WI38 (cell line): Measurements from ENCODE around the gene FLNB.

Source experiments
- H3K4me3 ChIP-seq: 2 replicates; pipeline ENCODE4 v1.5.1; 2011; ENCODE audit warnings: low read depth, mild to moderate bottlenecking, control low read depth, low read length
- TF ChIP-seq, protein P1 (sequence below): IDR thresholded peaks from 2 replicates; pipeline ENCODE4 v1.5.1; 2012; ENCODE audit warnings: low read depth, mild to moderate bottlenecking, control low read depth, low read length

The FLNB gene

DNA sequence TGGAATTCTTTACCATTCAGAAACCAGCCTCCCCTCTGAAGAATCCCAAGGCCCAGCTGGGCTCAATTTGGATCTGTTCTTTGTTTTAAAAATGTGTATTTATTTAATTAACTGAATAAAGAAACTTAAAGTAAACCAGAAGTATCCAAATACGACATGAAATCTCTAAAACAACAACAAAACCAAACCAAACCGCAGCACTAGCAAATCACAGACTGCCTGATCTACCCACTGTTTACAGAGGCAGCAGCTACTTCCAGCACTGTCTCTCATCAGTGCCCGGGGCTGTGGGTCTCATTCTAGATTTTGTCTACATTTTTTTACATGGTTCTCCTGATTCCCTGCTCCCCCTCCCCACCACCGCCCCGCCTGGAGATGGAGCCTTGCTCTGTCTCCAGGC is 2.3 kb downstream of the FLNB start:
- H3K4me3 ChIP-seq, result peak overlapping the region; percentile 99
- TF ChIP-seq, protein P1, sequence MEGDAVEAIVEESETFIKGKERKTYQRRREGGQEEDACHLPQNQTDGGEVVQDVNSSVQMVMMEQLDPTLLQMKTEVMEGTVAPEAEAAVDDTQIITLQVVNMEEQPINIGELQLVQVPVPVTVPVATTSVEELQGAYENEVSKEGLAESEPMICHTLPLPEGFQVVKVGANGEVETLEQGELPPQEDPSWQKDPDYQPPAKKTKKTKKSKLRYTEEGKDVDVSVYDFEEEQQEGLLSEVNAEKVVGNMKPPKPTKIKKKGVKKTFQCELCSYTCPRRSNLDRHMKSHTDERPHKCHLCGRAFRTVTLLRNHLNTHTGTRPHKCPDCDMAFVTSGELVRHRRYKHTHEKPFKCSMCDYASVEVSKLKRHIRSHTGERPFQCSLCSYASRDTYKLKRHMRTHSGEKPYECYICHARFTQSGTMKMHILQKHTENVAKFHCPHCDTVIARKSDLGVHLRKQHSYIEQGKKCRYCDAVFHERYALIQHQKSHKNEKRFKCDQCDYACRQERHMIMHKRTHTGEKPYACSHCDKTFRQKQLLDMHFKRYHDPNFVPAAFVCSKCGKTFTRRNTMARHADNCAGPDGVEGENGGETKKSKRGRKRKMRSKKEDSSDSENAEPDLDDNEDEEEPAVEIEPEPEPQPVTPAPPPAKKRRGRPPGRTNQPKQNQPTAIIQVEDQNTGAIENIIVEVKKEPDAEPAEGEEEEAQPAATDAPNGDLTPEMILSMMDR, result no peak

DNA sequence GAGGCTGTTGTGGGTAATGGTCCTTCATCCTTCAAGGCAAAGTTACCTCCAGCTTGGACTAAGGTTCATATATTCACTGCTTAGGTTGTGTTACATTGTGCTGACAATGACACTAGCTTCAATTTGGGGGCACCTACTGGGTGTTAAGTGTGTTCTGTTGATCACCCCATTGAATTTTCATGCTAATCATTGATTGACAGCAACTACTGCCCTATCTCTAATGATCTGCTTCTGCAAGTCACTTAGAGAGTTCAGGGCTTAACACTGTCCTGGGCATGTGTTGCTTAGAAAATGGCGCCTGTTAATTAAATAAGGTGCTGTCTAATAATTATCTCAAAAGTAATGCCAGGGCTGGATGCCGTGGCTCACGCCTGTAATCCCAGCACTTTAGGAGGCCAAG is 3.4 kb downstream of the FLNB start:
- H3K4me3 ChIP-seq, result peak overlapping the region; percentile 99

DNA sequence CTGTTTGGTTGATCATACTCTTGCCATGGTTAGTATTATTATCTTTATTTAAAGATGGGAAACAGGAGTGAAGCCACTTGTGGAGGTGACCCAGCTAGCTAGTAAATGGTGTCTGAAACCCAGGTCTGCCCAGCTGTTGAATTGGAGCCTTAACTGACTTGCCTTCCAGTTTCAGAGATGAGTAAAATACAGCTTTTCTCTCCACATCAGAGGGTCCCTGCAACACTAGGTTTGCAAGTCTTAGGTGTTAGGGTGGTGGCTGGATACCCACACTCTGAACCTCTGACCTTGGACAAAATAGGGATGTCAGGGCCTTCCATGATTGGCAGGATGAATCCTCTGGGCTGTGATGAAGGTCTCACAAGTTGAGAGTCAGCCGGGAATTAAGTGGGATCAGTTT is 4.1 kb downstream of the FLNB start:
- TF ChIP-seq, protein P1, result no peak
- H3K4me3 ChIP-seq, result no peak overlapping the region; the same call in 1 of the 2 replicates

More for the DNA sequence above, 3.4 kb downstream of the FLNB start:
- TF ChIP-seq, protein P1, result no peak

DNA sequence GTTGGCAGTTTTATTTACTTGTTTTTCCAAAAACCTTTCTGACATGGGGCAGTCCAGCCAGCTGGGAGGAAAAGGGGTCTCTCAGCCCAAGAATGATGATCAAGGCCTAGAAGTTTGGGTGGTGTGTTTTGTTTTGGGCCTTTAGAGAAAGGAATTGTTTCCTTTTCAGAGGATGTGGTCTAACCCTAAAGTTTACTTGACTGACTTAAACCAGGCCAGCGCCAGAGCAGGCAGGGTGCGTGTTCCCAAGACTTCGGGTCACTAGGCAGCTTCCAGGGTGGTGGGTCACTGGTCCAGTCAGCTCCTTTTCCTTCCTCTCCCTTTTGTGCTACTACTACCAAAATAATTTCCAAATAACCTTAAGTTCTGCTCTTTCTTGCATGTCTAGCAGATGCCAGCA is 4.9 kb downstream of the FLNB start:
- TF ChIP-seq, protein P1, result no peak
- no peak overlapping the region for H3K4me3 ChIP-seq

DNA sequence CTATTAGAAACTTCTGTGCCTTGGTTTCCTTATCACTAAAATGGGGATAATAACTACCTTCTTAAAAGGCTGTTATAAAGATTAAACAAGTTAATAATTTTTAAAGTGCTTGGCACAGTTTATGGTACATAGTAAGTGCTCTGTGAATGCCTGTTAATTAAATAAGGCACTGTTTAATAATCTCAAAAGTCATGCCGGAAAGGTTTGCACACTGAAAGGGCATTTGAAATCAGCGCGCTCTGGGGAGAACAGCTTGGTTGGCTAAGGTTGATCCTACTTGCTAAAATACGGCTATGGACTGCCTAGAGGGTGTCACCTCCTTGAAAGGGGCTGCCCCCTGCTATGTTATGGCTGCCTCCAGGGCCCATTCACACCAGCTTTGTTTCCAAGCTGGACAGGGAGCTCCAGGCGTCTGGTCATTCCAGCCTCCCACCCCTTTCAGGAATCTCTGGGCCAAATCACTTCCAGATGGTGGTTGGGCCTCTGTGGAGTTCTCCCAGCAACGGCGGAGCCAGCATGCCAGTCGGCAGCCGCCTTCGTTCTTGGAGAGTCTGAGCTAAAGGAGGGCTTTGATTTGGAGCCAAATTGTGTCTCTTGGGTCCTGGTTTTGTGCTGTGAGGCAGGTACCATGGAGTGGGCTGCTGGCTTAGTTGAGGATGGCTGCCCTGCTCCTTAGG is 5.9 kb downstream of the FLNB start:
- TF ChIP-seq, protein P1, result no peak
- peak overlapping the region; percentile 29; the same call in 1 of the 2 replicates for H3K4me3 ChIP-seq

DNA sequence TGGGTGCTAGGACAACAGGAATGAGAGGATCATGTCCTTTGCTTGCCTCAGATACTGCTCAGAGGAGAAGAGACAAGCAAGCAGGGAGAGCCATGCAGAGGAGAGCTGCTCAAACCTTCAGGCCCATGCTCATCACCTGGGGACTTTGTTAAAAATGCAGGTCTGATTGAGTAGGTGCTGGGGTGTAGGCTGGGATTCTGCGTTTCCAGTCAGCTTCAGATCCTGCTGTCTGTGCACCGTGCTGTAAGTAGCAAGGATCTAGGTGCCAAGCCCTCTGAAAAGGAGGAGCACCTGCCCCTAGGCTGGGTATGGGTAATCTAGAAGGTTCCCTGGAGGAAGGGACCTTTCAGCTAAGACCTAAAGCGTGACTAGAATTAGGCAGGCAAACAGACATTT is 7.3 kb downstream of the FLNB start:
- H3K4me3 ChIP-seq, result no peak overlapping the region
- TF ChIP-seq, protein P1, result no peak

DNA sequence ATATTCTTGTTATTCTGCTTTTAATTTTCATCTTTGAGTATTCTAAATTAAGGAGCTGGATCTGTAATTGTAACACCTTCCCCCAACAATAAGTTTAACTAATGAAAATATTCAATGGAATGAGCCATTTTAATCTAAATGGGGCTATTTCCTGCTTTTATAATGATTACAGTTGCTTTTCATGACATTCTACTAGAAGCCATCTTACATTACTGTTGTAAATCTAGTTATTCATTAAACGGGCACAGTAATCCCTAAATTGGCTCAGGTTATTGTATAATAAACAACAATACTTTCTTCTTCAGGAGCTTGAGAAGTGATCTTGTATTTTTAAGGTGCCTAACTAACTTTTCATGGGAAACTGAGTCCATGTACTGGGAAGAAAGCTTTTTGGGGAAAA is 8.5 kb downstream of the FLNB start:
- TF ChIP-seq, protein P1, result no peak

More for the DNA sequence above, 8.5 kb downstream of the FLNB start:
- no peak overlapping the region for H3K4me3 ChIP-seq
